HEK293 (cell line): Measurements from ENCODE around the gene CTSA.

ENCODE experiments used
- GLI2 ChIP-seq: fragments of 450-650 bp; formaldehyde crosslinking; IDR thresholded peaks from 2 replicates; pipeline ENCODE4; 2017; ENCODE audit warnings: missing biosample characterization, missing genetic modification characterization, low read depth, borderline replicate concordance
- HOXD13 ChIP-seq: sonication (generic); formaldehyde crosslinking; IDR thresholded peaks from 2 replicates; pipeline ENCODE4 v1.8.0; 2022; ENCODE audit warnings: missing genetic modification reagents, borderline replicate concordance
- MYNN ChIP-seq: fragments of 450-650 bp; formaldehyde crosslinking; IDR thresholded peaks from 2 replicates; pipeline ENCODE4 v1.5.1; 2016; ENCODE audit warnings: missing biosample characterization, missing genetic modification characterization, borderline replicate concordance
- SETDB1 ChIP-seq: IDR thresholded peaks from one replicate; pipeline ENCODE4 v1.6.1; 2017; ENCODE audit warnings: mild to moderate bottlenecking, low read length, moderate library complexity, mixed read lengths; ENCODE audit not compliant: insufficient read length
- ZBTB17 ChIP-seq: fragments of 450-650 bp; formaldehyde crosslinking; IDR thresholded peaks from 2 replicates; pipeline ENCODE4 v1.5.1; 2016; ENCODE audit warnings: missing biosample characterization, missing genetic modification characterization
- ZBTB7A ChIP-seq: fragments of 450-650 bp; formaldehyde crosslinking; IDR thresholded peaks from 2 replicates; pipeline ENCODE4 v1.5.1; 2016; ENCODE audit warnings: low read depth, missing biosample characterization, missing genetic modification characterization
- ZFHX2 ChIP-seq: fragments of 450-650 bp; formaldehyde crosslinking; conservative IDR thresholded peaks from 2 replicates; pipeline ENCODE4 v1.5.1; 2016; ENCODE audit warnings: missing biosample characterization, missing genetic modification characterization
- ZFP3 ChIP-seq: fragments of 450-650 bp; formaldehyde crosslinking; IDR thresholded peaks from 2 replicates; pipeline ENCODE4 v1.5.1; 2016; ENCODE audit warnings: low read depth, missing biosample characterization, missing genetic modification characterization
- ZFP41 ChIP-seq: fragments of 450-650 bp; formaldehyde crosslinking; IDR thresholded peaks from 2 replicates; pipeline ENCODE4 v1.5.1; 2016; ENCODE audit warnings: missing biosample characterization, missing genetic modification characterization, borderline replicate concordance
- ZNF10 ChIP-seq: fragments of 450-650 bp; formaldehyde crosslinking; IDR thresholded peaks from 2 replicates; pipeline ENCODE4 v1.5.1; 2017; ENCODE audit warnings: missing biosample characterization, missing genetic modification characterization
- ZNF175 ChIP-seq: fragments of 450-650 bp; formaldehyde crosslinking; IDR thresholded peaks from 2 replicates; pipeline ENCODE4 v1.5.1; 2016; ENCODE audit warnings: missing biosample characterization, missing genetic modification characterization
- ZNF366 ChIP-seq: fragments of 450-650 bp; formaldehyde crosslinking; conservative IDR thresholded peaks from 2 replicates; pipeline ENCODE4 v1.5.1; 2016; ENCODE audit warnings: missing biosample characterization, missing genetic modification characterization
- ZNF37A ChIP-seq: fragments of 450-650 bp; IDR thresholded peaks from 2 replicates; pipeline ENCODE4 v1.5.1; 2018; ENCODE audit warnings: missing biosample characterization, missing genetic modification characterization
- ZNF391 ChIP-seq: fragments of 450-650 bp; formaldehyde crosslinking; IDR thresholded peaks from 2 replicates; pipeline ENCODE4 v1.5.1; 2016; ENCODE audit warnings: low read depth, missing biosample characterization, missing genetic modification characterization, borderline replicate concordance
- ZNF561 ChIP-seq: fragments of 450-650 bp; IDR thresholded peaks from 2 replicates; pipeline ENCODE4 v1.5.1; 2018; ENCODE audit warnings: missing biosample characterization, missing genetic modification characterization, borderline replicate concordance
- ZNF600 ChIP-seq: fragments of 450-650 bp; formaldehyde crosslinking; IDR thresholded peaks from 2 replicates; pipeline ENCODE4 v1.5.1; 2016; ENCODE audit warnings: missing biosample characterization, missing genetic modification characterization
- ZNF654 ChIP-seq: fragments of 450-650 bp; formaldehyde crosslinking; IDR thresholded peaks from 2 replicates; pipeline ENCODE4 v1.5.1; 2016; ENCODE audit warnings: low read depth, missing biosample characterization, missing genetic modification characterization
- ZNF658 ChIP-seq: fragments of 450-650 bp; formaldehyde crosslinking; IDR thresholded peaks from 2 replicates; pipeline ENCODE4; 2016; ENCODE audit warnings: missing biosample characterization, missing genetic modification characterization
- ZNF768 ChIP-seq: fragments of 450-650 bp; formaldehyde crosslinking; IDR thresholded peaks from 2 replicates; pipeline ENCODE4 v1.5.1; 2018; ENCODE audit warnings: missing biosample characterization, mild to moderate bottlenecking, missing genetic modification characterization
- TF ChIP-seq, protein P1 (sequence below): fragments of 450-650 bp; formaldehyde crosslinking; IDR thresholded peaks from 2 replicates; pipeline ENCODE4 v1.5.1; 2016; ENCODE audit warnings: missing biosample characterization, missing genetic modification characterization, borderline replicate concordance
- TF ChIP-seq, protein P2 (sequence below): fragments of 450-650 bp; formaldehyde crosslinking; IDR thresholded peaks from 2 replicates; pipeline ENCODE4 v1.5.1; 2016; ENCODE audit warnings: missing biosample characterization, missing genetic modification characterization
- TF ChIP-seq, protein P3 (sequence below): fragments of 450-650 bp; formaldehyde crosslinking; IDR thresholded peaks from 2 replicates; pipeline ENCODE4 v1.5.1; 2017; ENCODE audit warnings: missing biosample characterization, missing genetic modification characterization
- TF ChIP-seq, protein P4 (sequence below): fragments of 450-650 bp; formaldehyde crosslinking; IDR thresholded peaks from 2 replicates; pipeline ENCODE4 v1.5.1; 2016; ENCODE audit warnings: missing biosample characterization, missing genetic modification characterization
- TF ChIP-seq, protein P5 (sequence below): fragments of 450-650 bp; formaldehyde crosslinking; IDR thresholded peaks from 2 replicates; pipeline ENCODE4 v1.5.1; 2016; ENCODE audit warnings: missing biosample characterization, missing genetic modification characterization

CTSA gene

DNA sequence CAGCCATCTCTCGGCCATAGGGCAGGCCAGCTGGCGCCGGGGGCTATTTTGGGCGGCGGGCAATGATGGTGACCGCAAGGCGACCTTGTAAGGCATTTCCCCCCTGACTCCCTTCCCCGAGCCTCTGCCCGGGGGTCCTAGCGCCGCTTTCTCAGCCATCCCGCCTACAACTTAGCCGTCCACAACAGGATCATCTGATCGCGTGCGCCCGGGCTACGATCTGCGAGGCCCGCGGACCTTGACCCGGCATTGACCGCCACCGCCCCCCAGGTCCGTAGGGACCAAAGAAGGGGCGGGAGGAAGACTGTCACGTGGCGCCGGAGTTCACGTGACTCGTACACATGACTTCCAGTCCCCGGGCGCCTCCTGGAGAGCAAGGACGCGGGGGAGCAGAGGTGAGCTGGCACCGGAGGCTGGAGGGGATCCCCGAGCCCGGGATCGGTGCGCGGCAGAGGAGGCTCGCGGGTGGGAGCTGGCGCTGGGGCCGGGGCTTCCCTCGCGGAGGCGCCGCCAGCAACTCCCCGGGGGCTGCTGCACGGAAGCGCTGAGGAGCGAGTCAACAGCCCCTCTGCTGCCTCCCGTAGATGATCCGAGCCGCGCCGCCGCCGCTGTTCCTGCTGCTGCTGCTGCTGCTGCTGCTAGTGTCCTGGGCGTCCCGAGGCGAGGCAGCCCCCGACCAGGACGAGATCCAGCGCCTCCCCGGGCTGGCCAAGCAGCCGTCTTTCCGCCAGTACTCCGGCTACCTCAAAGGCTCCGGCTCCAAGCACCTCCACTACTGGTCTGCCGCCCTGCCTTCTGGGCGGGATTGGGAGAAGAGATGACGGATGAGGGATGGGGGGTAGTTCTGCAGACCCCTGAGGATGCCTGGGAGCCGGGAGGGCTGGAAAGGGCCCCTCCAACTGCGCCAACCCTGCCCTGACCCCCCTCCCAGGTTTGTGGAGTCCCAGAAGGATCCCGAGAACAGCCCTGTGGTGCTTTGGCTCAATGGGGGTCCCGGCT is at the start of gene CTSA, which contains the start of gene NEURL2 (continued):
- TF ChIP-seq, protein P1, sequence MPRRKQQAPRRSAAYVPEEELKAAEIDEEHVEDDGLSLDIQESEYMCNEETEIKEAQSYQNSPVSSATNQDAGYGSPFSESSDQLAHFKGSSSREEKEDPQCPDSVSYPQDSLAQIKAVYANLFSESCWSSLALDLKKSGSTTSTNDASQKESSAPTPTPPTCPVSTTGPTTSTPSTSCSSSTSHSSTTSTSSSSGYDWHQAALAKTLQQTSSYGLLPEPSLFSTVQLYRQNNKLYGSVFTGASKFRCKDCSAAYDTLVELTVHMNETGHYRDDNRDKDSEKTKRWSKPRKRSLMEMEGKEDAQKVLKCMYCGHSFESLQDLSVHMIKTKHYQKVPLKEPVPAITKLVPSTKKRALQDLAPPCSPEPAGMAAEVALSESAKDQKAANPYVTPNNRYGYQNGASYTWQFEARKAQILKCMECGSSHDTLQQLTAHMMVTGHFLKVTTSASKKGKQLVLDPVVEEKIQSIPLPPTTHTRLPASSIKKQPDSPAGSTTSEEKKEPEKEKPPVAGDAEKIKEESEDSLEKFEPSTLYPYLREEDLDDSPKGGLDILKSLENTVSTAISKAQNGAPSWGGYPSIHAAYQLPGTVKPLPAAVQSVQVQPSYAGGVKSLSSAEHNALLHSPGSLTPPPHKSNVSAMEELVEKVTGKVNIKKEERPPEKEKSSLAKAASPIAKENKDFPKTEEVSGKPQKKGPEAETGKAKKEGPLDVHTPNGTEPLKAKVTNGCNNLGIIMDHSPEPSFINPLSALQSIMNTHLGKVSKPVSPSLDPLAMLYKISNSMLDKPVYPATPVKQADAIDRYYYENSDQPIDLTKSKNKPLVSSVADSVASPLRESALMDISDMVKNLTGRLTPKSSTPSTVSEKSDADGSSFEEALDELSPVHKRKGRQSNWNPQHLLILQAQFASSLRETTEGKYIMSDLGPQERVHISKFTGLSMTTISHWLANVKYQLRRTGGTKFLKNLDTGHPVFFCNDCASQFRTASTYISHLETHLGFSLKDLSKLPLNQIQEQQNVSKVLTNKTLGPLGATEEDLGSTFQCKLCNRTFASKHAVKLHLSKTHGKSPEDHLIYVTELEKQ (tag by site-specific recombination) = no peak; the same call in 1 of the 2 replicates
- TF ChIP-seq, protein P2, sequence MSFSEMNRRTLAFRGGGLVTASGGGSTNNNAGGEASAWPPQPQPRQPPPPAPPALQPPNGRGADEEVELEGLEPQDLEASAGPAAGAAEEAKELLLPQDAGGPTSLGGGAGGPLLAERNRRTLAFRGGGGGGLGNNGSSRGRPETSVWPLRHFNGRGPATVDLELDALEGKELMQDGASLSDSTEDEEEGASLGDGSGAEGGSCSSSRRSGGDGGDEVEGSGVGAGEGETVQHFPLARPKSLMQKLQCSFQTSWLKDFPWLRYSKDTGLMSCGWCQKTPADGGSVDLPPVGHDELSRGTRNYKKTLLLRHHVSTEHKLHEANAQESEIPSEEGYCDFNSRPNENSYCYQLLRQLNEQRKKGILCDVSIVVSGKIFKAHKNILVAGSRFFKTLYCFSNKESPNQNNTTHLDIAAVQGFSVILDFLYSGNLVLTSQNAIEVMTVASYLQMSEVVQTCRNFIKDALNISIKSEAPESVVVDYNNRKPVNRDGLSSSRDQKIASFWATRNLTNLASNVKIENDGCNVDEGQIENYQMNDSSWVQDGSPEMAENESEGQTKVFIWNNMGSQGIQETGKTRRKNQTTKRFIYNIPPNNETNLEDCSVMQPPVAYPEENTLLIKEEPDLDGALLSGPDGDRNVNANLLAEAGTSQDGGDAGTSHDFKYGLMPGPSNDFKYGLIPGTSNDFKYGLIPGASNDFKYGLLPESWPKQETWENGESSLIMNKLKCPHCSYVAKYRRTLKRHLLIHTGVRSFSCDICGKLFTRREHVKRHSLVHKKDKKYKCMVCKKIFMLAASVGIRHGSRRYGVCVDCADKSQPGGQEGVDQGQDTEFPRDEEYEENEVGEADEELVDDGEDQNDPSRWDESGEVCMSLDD (tag by site-specific recombination) = peak; percentile 89
- TF ChIP-seq ZBTB17 (tag by site-specific recombination) = peak; percentile 98
- TF ChIP-seq GLI2 (tag by site-specific recombination) = no peak
- TF ChIP-seq ZNF10 (tag by site-specific recombination) = peak; percentile 38; the same call in 1 of the 2 replicates
- no peak for TF ChIP-seq ZNF768 (tag by site-specific recombination)
- TF ChIP-seq ZNF600 (tag by site-specific recombination) = peak; percentile 57; the same call in 1 of the 2 replicates
- no peak for TF ChIP-seq HOXD13
- TF ChIP-seq, protein P3, sequence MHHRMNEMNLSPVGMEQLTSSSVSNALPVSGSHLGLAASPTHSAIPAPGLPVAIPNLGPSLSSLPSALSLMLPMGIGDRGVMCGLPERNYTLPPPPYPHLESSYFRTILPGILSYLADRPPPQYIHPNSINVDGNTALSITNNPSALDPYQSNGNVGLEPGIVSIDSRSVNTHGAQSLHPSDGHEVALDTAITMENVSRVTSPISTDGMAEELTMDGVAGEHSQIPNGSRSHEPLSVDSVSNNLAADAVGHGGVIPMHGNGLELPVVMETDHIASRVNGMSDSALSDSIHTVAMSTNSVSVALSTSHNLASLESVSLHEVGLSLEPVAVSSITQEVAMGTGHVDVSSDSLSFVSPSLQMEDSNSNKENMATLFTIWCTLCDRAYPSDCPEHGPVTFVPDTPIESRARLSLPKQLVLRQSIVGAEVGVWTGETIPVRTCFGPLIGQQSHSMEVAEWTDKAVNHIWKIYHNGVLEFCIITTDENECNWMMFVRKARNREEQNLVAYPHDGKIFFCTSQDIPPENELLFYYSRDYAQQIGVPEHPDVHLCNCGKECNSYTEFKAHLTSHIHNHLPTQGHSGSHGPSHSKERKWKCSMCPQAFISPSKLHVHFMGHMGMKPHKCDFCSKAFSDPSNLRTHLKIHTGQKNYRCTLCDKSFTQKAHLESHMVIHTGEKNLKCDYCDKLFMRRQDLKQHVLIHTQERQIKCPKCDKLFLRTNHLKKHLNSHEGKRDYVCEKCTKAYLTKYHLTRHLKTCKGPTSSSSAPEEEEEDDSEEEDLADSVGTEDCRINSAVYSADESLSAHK (tag by site-specific recombination) = peak; percentile 69
- no peak for TF ChIP-seq ZFP41 (tag by site-specific recombination)
- TF ChIP-seq ZNF658 (tag by site-specific recombination) = no peak
- peak; percentile 79 for TF ChIP-seq ZFHX2
- TF ChIP-seq SETDB1 = no peak
- TF ChIP-seq, protein P4, sequence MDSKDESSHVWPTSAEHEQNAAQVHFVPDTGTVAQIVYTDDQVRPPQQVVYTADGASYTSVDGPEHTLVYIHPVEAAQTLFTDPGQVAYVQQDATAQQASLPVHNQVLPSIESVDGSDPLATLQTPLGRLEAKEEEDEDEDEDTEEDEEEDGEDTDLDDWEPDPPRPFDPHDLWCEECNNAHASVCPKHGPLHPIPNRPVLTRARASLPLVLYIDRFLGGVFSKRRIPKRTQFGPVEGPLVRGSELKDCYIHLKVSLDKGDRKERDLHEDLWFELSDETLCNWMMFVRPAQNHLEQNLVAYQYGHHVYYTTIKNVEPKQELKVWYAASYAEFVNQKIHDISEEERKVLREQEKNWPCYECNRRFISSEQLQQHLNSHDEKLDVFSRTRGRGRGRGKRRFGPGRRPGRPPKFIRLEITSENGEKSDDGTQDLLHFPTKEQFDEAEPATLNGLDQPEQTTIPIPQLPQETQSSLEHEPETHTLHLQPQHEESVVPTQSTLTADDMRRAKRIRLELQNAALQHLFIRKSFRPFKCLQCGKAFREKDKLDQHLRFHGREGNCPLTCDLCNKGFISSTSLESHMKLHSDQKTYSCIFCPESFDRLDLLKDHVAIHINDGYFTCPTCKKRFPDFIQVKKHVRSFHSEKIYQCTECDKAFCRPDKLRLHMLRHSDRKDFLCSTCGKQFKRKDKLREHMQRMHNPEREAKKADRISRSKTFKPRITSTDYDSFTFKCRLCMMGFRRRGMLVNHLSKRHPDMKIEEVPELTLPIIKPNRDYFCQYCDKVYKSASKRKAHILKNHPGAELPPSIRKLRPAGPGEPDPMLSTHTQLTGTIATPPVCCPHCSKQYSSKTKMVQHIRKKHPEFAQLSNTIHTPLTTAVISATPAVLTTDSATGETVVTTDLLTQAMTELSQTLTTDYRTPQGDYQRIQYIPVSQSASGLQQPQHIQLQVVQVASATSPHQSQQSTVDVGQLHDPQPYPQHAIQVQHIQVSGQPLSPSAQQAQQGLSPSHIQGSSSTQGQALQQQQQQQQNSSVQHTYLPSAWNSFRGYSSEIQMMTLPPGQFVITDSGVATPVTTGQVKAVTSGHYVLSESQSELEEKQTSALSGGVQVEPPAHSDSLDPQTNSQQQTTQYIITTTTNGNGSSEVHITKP (tag by site-specific recombination) = peak; percentile 49; the same call in 1 of the 2 replicates
- TF ChIP-seq ZNF561 (tag by site-specific recombination) = peak; percentile 91
- no peak for TF ChIP-seq ZNF175 (tag by site-specific recombination)
- TF ChIP-seq ZNF654 (tag by site-specific recombination) = no peak
- TF ChIP-seq, protein P5, sequence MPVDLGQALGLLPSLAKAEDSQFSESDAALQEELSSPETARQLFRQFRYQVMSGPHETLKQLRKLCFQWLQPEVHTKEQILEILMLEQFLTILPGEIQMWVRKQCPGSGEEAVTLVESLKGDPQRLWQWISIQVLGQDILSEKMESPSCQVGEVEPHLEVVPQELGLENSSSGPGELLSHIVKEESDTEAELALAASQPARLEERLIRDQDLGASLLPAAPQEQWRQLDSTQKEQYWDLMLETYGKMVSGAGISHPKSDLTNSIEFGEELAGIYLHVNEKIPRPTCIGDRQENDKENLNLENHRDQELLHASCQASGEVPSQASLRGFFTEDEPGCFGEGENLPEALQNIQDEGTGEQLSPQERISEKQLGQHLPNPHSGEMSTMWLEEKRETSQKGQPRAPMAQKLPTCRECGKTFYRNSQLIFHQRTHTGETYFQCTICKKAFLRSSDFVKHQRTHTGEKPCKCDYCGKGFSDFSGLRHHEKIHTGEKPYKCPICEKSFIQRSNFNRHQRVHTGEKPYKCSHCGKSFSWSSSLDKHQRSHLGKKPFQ (tag by site-specific recombination) = 0 out of 2 replicates have a peak, but pooled peaks have one; percentile 47
- TF ChIP-seq ZNF366 (tag by site-specific recombination) = no peak
- no peak for TF ChIP-seq ZNF37A (tag by site-specific recombination)
- no peak for TF ChIP-seq MYNN (tag by site-specific recombination)
- peak; percentile 91; the same call in 1 of the 2 replicates for TF ChIP-seq ZNF391 (tag by site-specific recombination)
- peak; percentile 98 for TF ChIP-seq ZBTB7A
- TF ChIP-seq ZFP3 (tag by site-specific recombination) = no peak
